Osteocyte (in vitro differentiated cells): Measurements from ENCODE around the gene NKAIN2. TPM values are rescaled to one million over a fixed set of nuclear protein-coding genes. Genes with fewer than 3 reads are reported as not detected.

Source experiments
- DNase-seq: peaks from one replicate; pipeline ENCODE4 v3.0.0; 2021; ENCODE audit warnings: mixed read lengths; ENCODE audit not compliant: unreplicated experiment; ENCODE audit errors: extremely low spot score
- H3K27ac Mint-ChIP-seq: one replicate; pipeline ENCODE4 v1.8.0; 2021; ENCODE audit warnings: mild to moderate bottlenecking, mixed read lengths; ENCODE audit not compliant: unreplicated experiment
- H3K27me3 Mint-ChIP-seq: one replicate; pipeline ENCODE4 v1.8.0; 2021; ENCODE audit warnings: mixed read lengths; ENCODE audit not compliant: unreplicated experiment
- H3K36me3 Mint-ChIP-seq: one replicate; pipeline ENCODE4 v1.8.0; 2021; ENCODE audit warnings: mixed read lengths; ENCODE audit not compliant: unreplicated experiment
- H3K4me1 Mint-ChIP-seq: one replicate; pipeline ENCODE4 v1.8.0; 2021; ENCODE audit warnings: mixed read lengths; ENCODE audit not compliant: unreplicated experiment
- H3K4me3 Mint-ChIP-seq: one replicate; pipeline ENCODE4 v1.8.0; 2021; ENCODE audit warnings: mild to moderate bottlenecking, moderate library complexity, mixed read lengths; ENCODE audit not compliant: unreplicated experiment
- H3K9me3 Mint-ChIP-seq: one replicate; pipeline ENCODE4 v1.8.0; 2021; ENCODE audit warnings: mixed read lengths; ENCODE audit not compliant: unreplicated experiment
- total RNA-seq: library from RNA; stranded (reverse); gene quantifications from 2 replicates; pipeline ENCODE4 v1.2.1, GENCODE V29; 2021
- TF ChIP-seq, protein P1 (sequence below): fragments of 200-600 bp; sonication (generic); IDR thresholded peaks from 2 replicates; pipeline ENCODE4 v1.5.0; 2021; ENCODE audit warnings: antibody characterized with exemption, mild to moderate bottlenecking, moderate library complexity

The NKAIN2 gene
- total RNA-seq, 1 donor from 2014 or later, result 17.8 TPM

- DNase-seq, result no peak
- no peaks in the 10 kb centered on the region for H3K27me3 Mint-ChIP-seq
- no peaks in the 10 kb centered on the region for H3K36me3 Mint-ChIP-seq
- H3K4me1 Mint-ChIP-seq, result peaks cover 21% of the 10 kb centered on the region
- no peak overlapping the region for H3K4me3 Mint-ChIP-seq
- TF ChIP-seq, protein P1, sequence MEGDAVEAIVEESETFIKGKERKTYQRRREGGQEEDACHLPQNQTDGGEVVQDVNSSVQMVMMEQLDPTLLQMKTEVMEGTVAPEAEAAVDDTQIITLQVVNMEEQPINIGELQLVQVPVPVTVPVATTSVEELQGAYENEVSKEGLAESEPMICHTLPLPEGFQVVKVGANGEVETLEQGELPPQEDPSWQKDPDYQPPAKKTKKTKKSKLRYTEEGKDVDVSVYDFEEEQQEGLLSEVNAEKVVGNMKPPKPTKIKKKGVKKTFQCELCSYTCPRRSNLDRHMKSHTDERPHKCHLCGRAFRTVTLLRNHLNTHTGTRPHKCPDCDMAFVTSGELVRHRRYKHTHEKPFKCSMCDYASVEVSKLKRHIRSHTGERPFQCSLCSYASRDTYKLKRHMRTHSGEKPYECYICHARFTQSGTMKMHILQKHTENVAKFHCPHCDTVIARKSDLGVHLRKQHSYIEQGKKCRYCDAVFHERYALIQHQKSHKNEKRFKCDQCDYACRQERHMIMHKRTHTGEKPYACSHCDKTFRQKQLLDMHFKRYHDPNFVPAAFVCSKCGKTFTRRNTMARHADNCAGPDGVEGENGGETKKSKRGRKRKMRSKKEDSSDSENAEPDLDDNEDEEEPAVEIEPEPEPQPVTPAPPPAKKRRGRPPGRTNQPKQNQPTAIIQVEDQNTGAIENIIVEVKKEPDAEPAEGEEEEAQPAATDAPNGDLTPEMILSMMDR, result no peak
- no peak overlapping the region for H3K27ac Mint-ChIP-seq
- H3K9me3 Mint-ChIP-seq, result no peaks in the 10 kb centered on the region
Measured at GRCh38 chr6:124768224-124768623, 964.6 kb downstream of the NKAIN2 start.

DNA sequence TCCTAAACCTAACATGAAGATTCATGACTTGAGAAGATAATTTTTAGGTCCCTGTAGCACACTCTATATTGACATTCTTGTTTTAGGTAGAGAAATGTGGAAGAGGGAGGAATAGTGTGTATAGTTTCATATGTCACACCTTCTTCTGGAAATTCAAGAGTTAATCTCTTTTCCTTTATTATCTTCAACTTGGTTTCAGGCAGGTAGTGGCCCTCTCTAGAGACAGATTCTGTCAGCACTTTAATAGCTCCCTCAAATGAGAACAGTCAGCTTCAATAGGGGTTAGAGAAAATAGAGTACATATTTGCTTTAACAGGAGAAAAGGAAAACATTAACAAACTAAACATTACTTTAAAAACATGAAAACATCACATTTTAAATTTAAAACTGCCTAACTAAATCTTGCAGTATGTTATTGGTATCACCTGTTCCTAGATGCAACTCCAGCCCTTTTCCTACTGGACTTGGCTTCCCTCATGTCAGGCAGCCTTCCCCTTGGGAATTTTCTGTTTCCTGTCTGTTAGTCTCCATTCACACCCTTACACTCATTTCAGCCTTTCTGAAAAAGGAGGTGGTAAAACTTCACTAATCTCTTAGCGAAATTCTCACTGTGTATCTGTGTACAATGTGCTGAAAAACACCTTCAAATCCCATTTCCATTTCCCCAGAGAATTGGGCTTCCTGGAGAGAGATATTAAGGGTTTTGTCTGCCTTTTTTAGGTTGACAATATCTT is 966.3 kb downstream of the NKAIN2 start:
- Mint-ChIP-seq H3K27ac (no peak overlapping the region), H3K4me1 (peaks cover 21% of the 10 kb centered on the region), H3K27me3 (no peaks in the 10 kb centered on the region), H3K36me3 (no peaks in the 10 kb centered on the region), H3K9me3 (no peaks in the 10 kb centered on the region), H3K4me3 (no peak overlapping the region)
- TF ChIP-seq, protein P1, result no peak
- DNase-seq, result no peak

DNA sequence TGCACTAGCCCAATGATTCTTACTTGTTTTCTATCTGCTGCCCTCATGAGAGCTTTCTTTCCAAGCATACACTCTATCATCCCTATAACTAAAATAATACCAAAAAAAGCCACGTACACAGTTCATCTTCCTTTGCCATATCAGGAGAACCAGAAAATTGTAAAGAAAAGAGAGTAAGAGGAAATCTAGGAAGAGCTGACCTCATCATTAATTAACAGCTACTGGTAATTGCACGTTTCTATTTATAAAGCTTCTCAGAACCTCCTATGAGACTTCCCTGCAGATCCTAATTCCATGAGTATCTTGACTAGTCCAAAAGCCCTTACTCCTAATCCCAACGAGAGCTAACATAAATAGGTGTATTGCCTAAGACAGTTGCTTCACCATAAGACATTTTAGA is 967.1 kb downstream of the NKAIN2 start:
- no peak overlapping the region for H3K4me3 Mint-ChIP-seq
- no peak for DNase-seq
- TF ChIP-seq, protein P1, result no peak
- H3K4me1 Mint-ChIP-seq, result peaks cover 21% of the 10 kb centered on the region
- H3K27ac Mint-ChIP-seq, result no peak overlapping the region
- no peaks in the 10 kb centered on the region for H3K27me3 Mint-ChIP-seq
- no peaks in the 10 kb centered on the region for H3K9me3 Mint-ChIP-seq
- no peaks in the 10 kb centered on the region for H3K36me3 Mint-ChIP-seq

DNA sequence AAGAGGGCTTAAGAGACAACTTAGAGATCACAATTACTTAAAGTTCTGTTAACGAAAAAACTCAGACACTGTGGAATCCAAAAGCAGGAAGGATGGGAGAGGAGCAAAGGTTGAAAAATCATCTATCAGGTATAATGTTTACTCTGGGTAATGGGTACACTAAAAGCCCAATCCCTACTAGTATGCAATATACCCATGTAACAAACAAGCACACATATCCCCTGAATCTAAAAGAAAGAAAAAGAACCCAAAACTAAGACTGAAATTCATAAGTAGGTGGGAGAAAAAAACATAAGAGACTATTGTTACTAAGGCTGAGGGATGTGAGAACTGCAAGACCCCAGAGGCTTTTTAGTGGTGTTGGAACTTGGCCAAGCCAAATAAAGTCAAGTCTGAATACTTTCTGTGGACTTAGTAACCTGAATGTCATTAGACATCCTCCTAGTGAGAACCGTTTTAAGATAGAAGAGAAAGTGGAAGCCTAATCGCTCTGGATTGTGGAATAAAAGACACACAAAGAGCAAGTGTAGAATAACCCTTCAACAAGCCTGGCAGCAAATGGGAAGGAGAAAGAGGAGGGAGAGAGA is 969.2 kb downstream of the NKAIN2 start:
- H3K9me3 Mint-ChIP-seq, result no peaks in the 10 kb centered on the region
- DNase-seq, result no peak
- H3K4me1 Mint-ChIP-seq, result peaks cover 21% of the 10 kb centered on the region
- H3K27me3 Mint-ChIP-seq, result no peaks in the 10 kb centered on the region
- TF ChIP-seq, protein P1, result no peak
- H3K4me3 Mint-ChIP-seq, result no peak overlapping the region
- no peak overlapping the region for H3K27ac Mint-ChIP-seq
- H3K36me3 Mint-ChIP-seq, result no peaks in the 10 kb centered on the region

GRCh38 chr6:124775121-124775520 is 971.5 kb downstream of the NKAIN2 start:
- no peaks in the 10 kb centered on the region for H3K36me3 Mint-ChIP-seq
- H3K4me3 Mint-ChIP-seq, result no peak overlapping the region
- H3K27ac Mint-ChIP-seq, result no peak overlapping the region
- TF ChIP-seq, protein P1, result no peak
- peaks cover 6% of the 10 kb centered on the region for H3K9me3 Mint-ChIP-seq
- H3K4me1 Mint-ChIP-seq, result peaks cover 6% of the 10 kb centered on the region
- H3K27me3 Mint-ChIP-seq, result no peaks in the 10 kb centered on the region
- DNase-seq, result no peak
